Osteoblast (primary cell): Measurements from ENCODE around the gene ZBBX. TPM values are rescaled to one million over a fixed set of nuclear protein-coding genes. Genes with fewer than 3 reads are reported as not detected.

Experiments used
- DNase-seq: peaks from one replicate; pipeline ENCODE4 v3.0.0; 2011; ENCODE audit warnings: low spot score, mixed read lengths; ENCODE audit not compliant: insufficient read length; ENCODE audit errors: missing footprints
- H2AFZ ChIP-seq: 2 replicates; pipeline ENCODE4 v1.6.0; 2011; ENCODE audit warnings: mild to moderate bottlenecking, low read length
- H3K27ac ChIP-seq: 2 replicates; pipeline ENCODE4 v1.5.1; 2011; ENCODE audit warnings: mild to moderate bottlenecking, low read depth, low read length, moderate library complexity
- H3K27me3 ChIP-seq: 2 replicates; pipeline ENCODE4 v1.6.0; 2012; ENCODE audit warnings: mild to moderate bottlenecking, control low read depth, inconsistent platforms, low read length, moderate library complexity; ENCODE audit not compliant: insufficient read depth
- H3K36me3 ChIP-seq: 2 replicates; pipeline ENCODE4 v1.5.1; 2011; ENCODE audit warnings: mild to moderate bottlenecking, low read length, control low read depth, moderate library complexity; ENCODE audit not compliant: insufficient read depth
- H3K4me1 ChIP-seq: 2 replicates; pipeline ENCODE4 v1.5.1; 2011; ENCODE audit warnings: mild to moderate bottlenecking, low read length, control low read depth, moderate library complexity; ENCODE audit not compliant: insufficient read depth
- H3K4me2 ChIP-seq: 2 replicates; pipeline ENCODE4 v1.6.0; 2011; ENCODE audit warnings: mild to moderate bottlenecking, low read length; ENCODE audit not compliant: insufficient read depth
- H3K4me3 ChIP-seq: fragments of 200-600 bp; sonication (generic); 3 replicates; pipeline ENCODE4 v1.5.1; 2012; ENCODE audit warnings: mild to moderate bottlenecking, low read length, inconsistent platforms; ENCODE audit not compliant: insufficient read depth
- H3K79me2 ChIP-seq: 2 replicates; pipeline ENCODE4 v1.6.0; 2012; ENCODE audit warnings: mild to moderate bottlenecking, low read length, control low read depth, inconsistent platforms; ENCODE audit not compliant: insufficient read depth
- H3K9me3 ChIP-seq: 2 replicates; pipeline ENCODE4 v1.5.1; 2011; ENCODE audit warnings: low read depth, low read length, control low read depth
- H4K20me1 ChIP-seq: 2 replicates; pipeline ENCODE4 v1.6.0; 2012; ENCODE audit warnings: mild to moderate bottlenecking, low read length, control low read depth; ENCODE audit not compliant: insufficient read depth
- CTCF ChIP-seq: IDR thresholded peaks from 2 replicates; pipeline ENCODE4 v1.5.1; 2011; ENCODE audit warnings: mild to moderate bottlenecking, low read depth, low read length, moderate library complexity; ENCODE audit errors: extremely low read depth
- total RNA-seq: library from RNA; depleted of rRNA; stranded (reverse); fragments of >200 nt; gene quantifications from 2 replicates; pipeline ENCODE4 v1.2.3, GENCODE V29; 2012

Gene ZBBX
- total RNA-seq, 1 donor = not detected

- Histone ChIP-seq H3K79me2 (no peaks in the 10 kb centered on the region), H4K20me1 (no peaks in the 10 kb centered on the region), H3K4me3 (no peak overlapping the region), H2AFZ (no peak overlapping the region), H3K4me1 (no peaks in the 10 kb centered on the region), H3K36me3 (no peaks in the 10 kb centered on the region), H3K4me2 (no peak overlapping the region), H3K27me3 (no peaks in the 10 kb centered on the region), H3K27ac (no peak overlapping the region), H3K9me3 (no peaks in the 10 kb centered on the region)
- TF ChIP-seq CTCF = no peak
- no peak for DNase-seq
Measured at GRCh38 chr3:167382155-167382554, 2.1 kb upstream of the ZBBX start.

- no peaks in the 10 kb centered on the region for H3K36me3 ChIP-seq
- no peaks in the 10 kb centered on the region for H3K27me3 ChIP-seq
- no peak overlapping the region for H3K27ac ChIP-seq
- H3K79me2 ChIP-seq = no peaks in the 10 kb centered on the region
- H3K4me1 ChIP-seq = no peaks in the 10 kb centered on the region
- DNase-seq = no peak
- H4K20me1 ChIP-seq = no peaks in the 10 kb centered on the region
- no peak for TF ChIP-seq CTCF
- peaks cover 3% of the 10 kb centered on the region for H3K9me3 ChIP-seq
- no peak overlapping the region for H3K4me2 ChIP-seq
- no peak overlapping the region for H3K4me3 ChIP-seq
- H2AFZ ChIP-seq = no peak overlapping the region
Measured at GRCh38 chr3:167375478-167375877, 4.6 kb downstream of the ZBBX start.

GRCh38 chr3:167372138-167372537 lies 8.0 kb downstream of the ZBBX start:
- no peaks in the 10 kb centered on the region for H3K79me2 ChIP-seq
- no peaks in the 10 kb centered on the region for H4K20me1 ChIP-seq
- H3K4me3 ChIP-seq = no peak overlapping the region
- no peak overlapping the region for H3K4me2 ChIP-seq
- no peak for DNase-seq
- no peak overlapping the region for H3K27ac ChIP-seq
- TF ChIP-seq CTCF = no peak
- no peaks in the 10 kb centered on the region for H3K27me3 ChIP-seq
- no peaks in the 10 kb centered on the region for H3K4me1 ChIP-seq
- no peak overlapping the region for H2AFZ ChIP-seq
- H3K9me3 ChIP-seq = peaks cover 3% of the 10 kb centered on the region
- no peaks in the 10 kb centered on the region for H3K36me3 ChIP-seq

- TF ChIP-seq CTCF = no peak
- no peak overlapping the region for H3K27ac ChIP-seq
- DNase-seq = no peak
- H3K4me1 ChIP-seq = no peaks in the 10 kb centered on the region
- no peaks in the 10 kb centered on the region for H3K9me3 ChIP-seq
- H3K4me2 ChIP-seq = no peak overlapping the region
- no peaks in the 10 kb centered on the region for H4K20me1 ChIP-seq
- no peaks in the 10 kb centered on the region for H3K27me3 ChIP-seq
- no peaks in the 10 kb centered on the region for H3K79me2 ChIP-seq
- H2AFZ ChIP-seq = no peak overlapping the region
- no peaks in the 10 kb centered on the region for H3K36me3 ChIP-seq
- no peak overlapping the region for H3K4me3 ChIP-seq
Measured at GRCh38 chr3:167361948-167362347, 18.1 kb downstream of the ZBBX start.
